ENCODE results near the gene RBM47.

GRCh38 chr4:40448875-40449274 lies 180.8 kb downstream of the RBM47 start:
- no peak for TF ChIP-seq CTCF (conservative IDR thresholded peaks at IDR 0.05)
- TF ChIP-seq EZH2 (IDR thresholded peaks at IDR 0.05; ENCODE audit: low read depth): no peak
